Panc1 (cell line): ENCODE measurements around the gene NOL9.

ENCODE experiments used
- POLR2AphosphoS5 ChIP-seq: IDR thresholded peaks from 2 replicates; pipeline ENCODE4 v1.6.1; 2012; ENCODE audit warnings: mild to moderate bottlenecking, low read depth, low read length, moderate library complexity
- TCF7L2 ChIP-seq: IDR thresholded peaks from 2 replicates; pipeline ENCODE4 v1.6.1; 2011; ENCODE audit warnings: mild to moderate bottlenecking, low read depth, low read length, inconsistent platforms
- TF ChIP-seq, protein P1 (sequence below): fragments of 450-650 bp; IDR thresholded peaks from 2 replicates; pipeline ENCODE4 v1.5.1; 2017; ENCODE audit warnings: mild to moderate bottlenecking
- TF ChIP-seq, protein P2 (sequence below), 2 experiments: IDR thresholded peaks; 2 replicates each; pipeline ENCODE4 v1.6.1; 2011 to 2012; ENCODE audit warnings: low read depth in 2 of 2, control low read depth in 1 of 2, low read length in 1 of 2, mild to moderate bottlenecking in 1 of 2, moderate library complexity in 1 of 2; ENCODE audit not compliant: insufficient read depth in 1 of 2

DNA sequence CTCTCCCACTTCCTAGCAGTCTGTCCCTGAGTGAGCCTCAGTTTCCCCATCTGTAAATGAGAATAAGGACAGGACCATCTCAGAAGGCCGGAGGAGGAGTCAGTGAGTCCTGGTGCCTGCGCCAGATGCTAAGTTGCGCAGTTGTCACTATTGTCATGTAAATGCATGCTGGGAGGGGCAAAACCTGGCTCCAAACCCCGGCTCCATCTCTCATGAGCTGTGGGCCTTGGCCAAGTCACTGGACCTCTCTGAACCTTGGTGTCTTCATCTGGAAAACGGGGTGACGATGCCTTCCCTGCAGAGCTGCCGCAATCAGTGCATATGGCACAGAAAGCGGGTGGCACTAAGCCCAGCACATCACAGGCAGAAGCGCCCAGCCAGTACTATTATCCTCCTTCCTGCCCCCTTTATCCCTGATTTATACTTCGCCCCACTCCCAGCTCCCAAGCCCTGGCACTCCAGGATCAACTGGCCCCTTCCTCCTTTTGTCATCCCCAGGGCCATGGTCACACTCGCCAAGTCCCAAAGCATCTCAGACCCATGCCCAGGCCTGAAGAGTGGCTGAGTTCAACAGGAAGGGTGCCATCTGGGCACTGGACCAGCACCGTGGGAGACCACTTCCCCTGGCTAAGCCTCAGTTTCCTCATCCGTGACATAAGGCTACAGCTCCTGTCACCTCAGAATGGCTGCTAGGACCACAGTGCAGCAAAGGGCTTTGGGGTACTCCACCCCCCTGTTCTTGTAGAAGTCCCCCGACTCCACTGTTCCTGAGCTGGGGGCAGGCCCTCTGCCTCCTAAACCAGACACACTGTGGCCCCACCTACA, 58.6 kb downstream of the NOL9 start:
- TF ChIP-seq TCF7L2 (no peak), POLR2AphosphoS5 (no peak)
- TF ChIP-seq, protein P1, sequence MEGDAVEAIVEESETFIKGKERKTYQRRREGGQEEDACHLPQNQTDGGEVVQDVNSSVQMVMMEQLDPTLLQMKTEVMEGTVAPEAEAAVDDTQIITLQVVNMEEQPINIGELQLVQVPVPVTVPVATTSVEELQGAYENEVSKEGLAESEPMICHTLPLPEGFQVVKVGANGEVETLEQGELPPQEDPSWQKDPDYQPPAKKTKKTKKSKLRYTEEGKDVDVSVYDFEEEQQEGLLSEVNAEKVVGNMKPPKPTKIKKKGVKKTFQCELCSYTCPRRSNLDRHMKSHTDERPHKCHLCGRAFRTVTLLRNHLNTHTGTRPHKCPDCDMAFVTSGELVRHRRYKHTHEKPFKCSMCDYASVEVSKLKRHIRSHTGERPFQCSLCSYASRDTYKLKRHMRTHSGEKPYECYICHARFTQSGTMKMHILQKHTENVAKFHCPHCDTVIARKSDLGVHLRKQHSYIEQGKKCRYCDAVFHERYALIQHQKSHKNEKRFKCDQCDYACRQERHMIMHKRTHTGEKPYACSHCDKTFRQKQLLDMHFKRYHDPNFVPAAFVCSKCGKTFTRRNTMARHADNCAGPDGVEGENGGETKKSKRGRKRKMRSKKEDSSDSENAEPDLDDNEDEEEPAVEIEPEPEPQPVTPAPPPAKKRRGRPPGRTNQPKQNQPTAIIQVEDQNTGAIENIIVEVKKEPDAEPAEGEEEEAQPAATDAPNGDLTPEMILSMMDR, result no peak
- TF ChIP-seq, protein P2, sequence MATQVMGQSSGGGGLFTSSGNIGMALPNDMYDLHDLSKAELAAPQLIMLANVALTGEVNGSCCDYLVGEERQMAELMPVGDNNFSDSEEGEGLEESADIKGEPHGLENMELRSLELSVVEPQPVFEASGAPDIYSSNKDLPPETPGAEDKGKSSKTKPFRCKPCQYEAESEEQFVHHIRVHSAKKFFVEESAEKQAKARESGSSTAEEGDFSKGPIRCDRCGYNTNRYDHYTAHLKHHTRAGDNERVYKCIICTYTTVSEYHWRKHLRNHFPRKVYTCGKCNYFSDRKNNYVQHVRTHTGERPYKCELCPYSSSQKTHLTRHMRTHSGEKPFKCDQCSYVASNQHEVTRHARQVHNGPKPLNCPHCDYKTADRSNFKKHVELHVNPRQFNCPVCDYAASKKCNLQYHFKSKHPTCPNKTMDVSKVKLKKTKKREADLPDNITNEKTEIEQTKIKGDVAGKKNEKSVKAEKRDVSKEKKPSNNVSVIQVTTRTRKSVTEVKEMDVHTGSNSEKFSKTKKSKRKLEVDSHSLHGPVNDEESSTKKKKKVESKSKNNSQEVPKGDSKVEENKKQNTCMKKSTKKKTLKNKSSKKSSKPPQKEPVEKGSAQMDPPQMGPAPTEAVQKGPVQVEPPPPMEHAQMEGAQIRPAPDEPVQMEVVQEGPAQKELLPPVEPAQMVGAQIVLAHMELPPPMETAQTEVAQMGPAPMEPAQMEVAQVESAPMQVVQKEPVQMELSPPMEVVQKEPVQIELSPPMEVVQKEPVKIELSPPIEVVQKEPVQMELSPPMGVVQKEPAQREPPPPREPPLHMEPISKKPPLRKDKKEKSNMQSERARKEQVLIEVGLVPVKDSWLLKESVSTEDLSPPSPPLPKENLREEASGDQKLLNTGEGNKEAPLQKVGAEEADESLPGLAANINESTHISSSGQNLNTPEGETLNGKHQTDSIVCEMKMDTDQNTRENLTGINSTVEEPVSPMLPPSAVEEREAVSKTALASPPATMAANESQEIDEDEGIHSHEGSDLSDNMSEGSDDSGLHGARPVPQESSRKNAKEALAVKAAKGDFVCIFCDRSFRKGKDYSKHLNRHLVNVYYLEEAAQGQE (IDR thresholded peaks at IDR 0.05; ENCODE audit: insufficient read depth in 1 of 2, low read depth in 2 of 2, low read length in 1 of 2), result no peak
